Stimulated activated CD4-positive, alpha-beta T cell treated with anti-CD3 and anti-CD28 coated beads, Interleukin-1b, Interleukin-23, amount 100 ng/mL, for 4 hours (primary cell): ENCODE results near the gene ZBTB34.

Source experiments
- DNase-seq, 2 donors: peaks; one replicate each; pipeline ENCODE4 v3.0.0-alpha.2; 2020; ENCODE audit warnings: low read depth in 2 of 2

The ZBTB34 gene

GRCh38 chr9:126919193-126919592 lies 58.8 kb downstream of the ZBTB34 start:
- no peak for DNase-seq

DNA sequence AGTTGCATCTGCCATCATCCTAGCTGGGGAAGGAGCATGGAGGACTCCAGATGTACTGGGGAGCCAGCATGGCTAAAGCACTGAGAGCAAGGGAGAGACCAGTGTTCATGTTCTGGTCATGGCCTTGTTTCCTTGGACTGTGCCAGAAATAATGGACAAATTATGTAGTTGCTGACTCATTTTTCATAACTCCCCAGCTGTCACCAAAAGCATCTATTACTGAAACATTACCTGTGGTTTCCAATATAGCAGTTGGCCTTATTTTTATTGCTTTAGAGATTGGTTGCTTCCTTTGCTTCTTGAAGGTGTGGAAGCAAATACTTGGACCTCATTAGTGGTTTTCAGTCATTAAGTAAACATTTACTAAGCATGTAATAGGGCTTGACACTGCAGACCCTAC lies 65.4 kb downstream of the ZBTB34 start:
- no peak for DNase-seq

DNA sequence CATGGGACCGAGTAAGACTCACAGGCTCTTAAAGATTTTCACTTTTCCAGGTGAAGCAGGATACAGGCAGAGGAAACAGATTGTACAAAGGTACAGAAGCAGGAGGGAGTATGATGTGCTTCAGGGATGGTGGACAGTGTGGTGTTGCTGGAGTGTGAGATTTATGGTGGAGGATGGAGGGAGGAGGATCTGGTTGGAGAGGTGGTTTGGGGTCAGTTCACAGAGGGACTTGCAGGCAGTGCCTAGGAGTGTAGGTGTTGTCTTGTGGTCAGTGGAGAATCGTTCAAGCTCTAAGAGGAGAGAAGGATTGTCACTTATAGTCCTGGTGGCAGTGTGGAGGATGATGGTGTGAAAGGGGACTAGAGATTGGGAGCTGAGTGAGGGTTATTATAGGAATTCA lies 65.9 kb downstream of the ZBTB34 start:
- DNase-seq = no peak

DNA sequence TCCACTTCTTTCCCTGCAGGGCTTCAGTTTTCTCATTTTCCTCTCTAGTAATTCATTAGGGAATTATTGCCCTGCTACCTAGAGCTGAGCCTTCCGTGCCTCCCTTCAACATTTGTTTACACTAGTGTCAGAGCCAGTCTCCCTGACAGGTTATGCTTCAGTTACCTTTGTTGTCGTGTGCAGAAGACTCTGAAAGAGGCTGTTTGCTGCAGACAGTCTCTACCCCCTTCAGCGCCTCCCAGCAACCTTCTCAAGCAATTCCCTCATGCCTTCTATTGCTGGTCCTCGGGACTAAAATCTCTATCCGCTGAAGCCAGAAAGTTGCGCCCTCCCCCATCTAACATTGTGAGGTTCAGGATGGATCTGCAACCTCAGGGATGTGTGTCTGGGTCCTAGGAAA lies 67.0 kb downstream of the ZBTB34 start:
- DNase-seq = no peak

GRCh38 chr9:126932871-126933321 lies 72.5 kb downstream of the ZBTB34 start:
- DNase-seq = no peak

- DNase-seq = no peak
Measured at GRCh38 chr9:126933334-126933980, 73.0 kb downstream of the ZBTB34 start.

DNA sequence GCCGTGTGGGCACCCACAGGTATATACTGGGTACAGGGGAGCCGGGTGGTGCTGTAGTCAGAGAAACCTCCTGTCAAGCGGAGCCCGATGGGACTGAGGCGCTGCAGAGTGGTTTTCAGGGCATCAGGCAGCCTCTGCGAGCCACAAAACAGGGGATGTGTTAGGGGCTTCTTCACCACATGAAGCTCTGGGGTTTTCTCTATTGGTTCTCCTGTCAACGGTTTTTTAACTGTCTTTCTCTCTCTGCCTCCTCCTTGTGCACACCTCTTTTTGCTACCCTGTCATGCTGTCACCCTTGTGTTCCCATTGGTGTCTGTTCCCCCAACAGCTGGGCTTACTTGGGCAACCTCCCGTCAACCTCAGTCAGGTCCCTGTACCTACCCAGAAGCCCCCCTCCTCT lies 74.0 kb downstream of the ZBTB34 start:
- DNase-seq = no peak
